H9 (cell line): ENCODE results near the gene DNALI1. TPM values are rescaled to one million over a fixed set of nuclear protein-coding genes. Genes with fewer than 3 reads are reported as not detected.

Source experiments
- DNase-seq: peaks from one replicate; pipeline ENCODE4 v3.0.0-alpha.2; 2017
- H2AFZ ChIP-seq: one replicate; pipeline ENCODE4 v1.6.1; 2013; ENCODE audit warnings: mild to moderate bottlenecking, low read length, control low read depth, moderate library complexity
- H2AK5ac ChIP-seq: 2 replicates; pipeline ENCODE4 v1.6.1; 2013; ENCODE audit warnings: low read length, control low read depth, mixed read lengths; ENCODE audit not compliant: insufficient read length
- H2BK120ac ChIP-seq: one replicate; pipeline ENCODE4 v1.6.1; 2013; ENCODE audit warnings: low read depth, mild to moderate bottlenecking, low read length, control low read depth, inconsistent platforms; ENCODE audit not compliant: poor library complexity, severe bottlenecking
- H2BK12ac ChIP-seq: 2 replicates; pipeline ENCODE4 v1.6.1; 2013; ENCODE audit warnings: low read length, control low read depth, mixed read lengths, low read depth; ENCODE audit not compliant: insufficient read length
- H2BK15ac ChIP-seq: 2 replicates; pipeline ENCODE4 v1.6.1; 2013; ENCODE audit warnings: low read depth, low read length, control low read depth
- H2BK20ac ChIP-seq: one replicate; pipeline ENCODE4 v1.6.1; 2013; ENCODE audit warnings: low read depth, mild to moderate bottlenecking, low read length, control low read depth, inconsistent platforms; ENCODE audit not compliant: poor library complexity, severe bottlenecking
- H2BK5ac ChIP-seq: 2 replicates; pipeline ENCODE4 v1.6.1; 2013; ENCODE audit warnings: low read length, control low read depth, mixed read lengths; ENCODE audit not compliant: insufficient read length
- H3K14ac ChIP-seq: 2 replicates; pipeline ENCODE4 v1.6.1; 2013; ENCODE audit warnings: low read length, control low read depth; ENCODE audit not compliant: insufficient read depth
- H3K18ac ChIP-seq: 2 replicates; pipeline ENCODE4 v1.6.1; 2013; ENCODE audit warnings: low read depth, mild to moderate bottlenecking, mixed read lengths, low read length, control low read depth; ENCODE audit not compliant: insufficient read length
- H3K23ac ChIP-seq: 2 replicates; pipeline ENCODE4 v1.6.1; 2013; ENCODE audit warnings: low read length, control low read depth, mixed read lengths, low read depth; ENCODE audit not compliant: insufficient read length
- H3K23me2 ChIP-seq: 2 replicates; pipeline ENCODE4 v1.6.1; 2013; ENCODE audit warnings: low read depth, mild to moderate bottlenecking, mixed read lengths, low read length, control low read depth; ENCODE audit not compliant: insufficient read length, poor library complexity, severe bottlenecking
- H3K27ac ChIP-seq: 2 replicates; pipeline ENCODE4 v1.5.1; 2013; ENCODE audit warnings: low read length, control low read depth, mixed read lengths, low read depth; ENCODE audit not compliant: insufficient read length
- H3K27me3 ChIP-seq: 2 replicates; pipeline ENCODE4 v1.6.1; 2013; ENCODE audit warnings: low read length, control low read depth, inconsistent platforms; ENCODE audit not compliant: insufficient read depth
- H3K4ac ChIP-seq: 2 replicates; pipeline ENCODE4 v1.6.1; 2013; ENCODE audit warnings: low read depth, mild to moderate bottlenecking, control low read depth, inconsistent platforms, low read length, moderate library complexity
- H3K4me1 ChIP-seq: 2 replicates; pipeline ENCODE4 v1.6.1; 2013; ENCODE audit warnings: low read length, control low read depth, inconsistent platforms; ENCODE audit not compliant: insufficient read depth
- H3K4me2 ChIP-seq: 2 replicates; pipeline ENCODE4 v1.6.1; 2013; ENCODE audit warnings: low read length, control low read depth, mixed read lengths; ENCODE audit not compliant: insufficient read length, insufficient read depth
- H3K56ac ChIP-seq: 2 replicates; pipeline ENCODE4 v1.6.1; 2013; ENCODE audit warnings: low read depth, mild to moderate bottlenecking, mixed read lengths, low read length, control low read depth; ENCODE audit not compliant: insufficient read length
- H3K79me1 ChIP-seq: 2 replicates; pipeline ENCODE4 v1.6.1; 2013; ENCODE audit warnings: low read depth, mild to moderate bottlenecking, moderate library complexity, low read length, control low read depth, inconsistent platforms; ENCODE audit not compliant: insufficient read depth, poor library complexity, severe bottlenecking
- H3K79me2 ChIP-seq: 2 replicates; pipeline ENCODE4 v1.6.1; 2013; ENCODE audit warnings: low read length, control low read depth, inconsistent platforms; ENCODE audit not compliant: insufficient read depth
- H3K9ac ChIP-seq: 2 replicates; pipeline ENCODE4 v1.6.1; 2013; ENCODE audit warnings: low read length, control low read depth, mixed read lengths; ENCODE audit not compliant: insufficient read length; ENCODE audit errors: extremely low read depth
- H3K9me3 ChIP-seq: one replicate; pipeline ENCODE4 v1.6.1; 2013; ENCODE audit warnings: low read depth, low read length, inconsistent platforms; ENCODE audit not compliant: control insufficient read depth
- H3T11ph ChIP-seq: one replicate; pipeline ENCODE4 v1.6.1; 2013; ENCODE audit warnings: mild to moderate bottlenecking, low read length, control low read depth, inconsistent platforms
- H4K20me1 ChIP-seq: one replicate; pipeline ENCODE4 v1.6.1; 2013; ENCODE audit not compliant: control insufficient read depth, insufficient read length, insufficient read depth
- H4K5ac ChIP-seq: 2 replicates; pipeline ENCODE4 v1.6.1; 2013; ENCODE audit warnings: low read depth, mild to moderate bottlenecking, mixed read lengths, low read length, control low read depth; ENCODE audit not compliant: insufficient read length
- H4K8ac ChIP-seq: replicated peaks from 2 replicates; pipeline ENCODE4 v1.6.1; 2013; ENCODE audit warnings: low read length, control low read depth, mixed read lengths, low read depth; ENCODE audit not compliant: insufficient read length
- H4K91ac ChIP-seq: 2 replicates; pipeline ENCODE4 v1.6.1; 2013; ENCODE audit warnings: low read depth, mild to moderate bottlenecking, moderate library complexity, mixed read lengths, low read length, control low read depth; ENCODE audit not compliant: insufficient read length
- H3K27ac Mint-ChIP-seq, 3 experiments: 2 replicates in 2 of 3; 3 replicates in 1 of 3; pipeline ENCODE4 v1.8.0; 2020 to 2021; ENCODE audit warnings: mixed read lengths in 3 of 3, mild to moderate bottlenecking in 1 of 3, moderate library complexity in 1 of 3
- H3K27me3 Mint-ChIP-seq: 2 replicates; pipeline ENCODE4 v1.8.0; 2021; ENCODE audit warnings: low read depth, mild to moderate bottlenecking, moderate library complexity, mixed read lengths
- H3K36me3 Mint-ChIP-seq, 3 experiments: 2 replicates in 2 of 3; 3 replicates in 1 of 3; pipeline ENCODE4 v1.8.0; 2020 to 2021; ENCODE audit warnings: low read depth in 3 of 3, mixed read lengths in 3 of 3; ENCODE audit not compliant: insufficient read depth in 1 of 3
- H3K4me1 Mint-ChIP-seq, 2 experiments: 2 replicates each; pipeline ENCODE4 v1.8.0; 2020; ENCODE audit warnings: mixed read lengths in 2 of 2
- H3K4me3 Mint-ChIP-seq, 2 experiments: 2 replicates in 1 of 2; 3 replicates in 1 of 2; pipeline ENCODE4 v1.8.0; 2020 to 2021; ENCODE audit warnings: mild to moderate bottlenecking in 2 of 2, mixed read lengths in 2 of 2, moderate library complexity in 1 of 2
- H3K9me3 Mint-ChIP-seq, 2 experiments: 2 replicates in 1 of 2; 3 replicates in 1 of 2; pipeline ENCODE4 v1.8.0; 2020; ENCODE audit warnings: mild to moderate bottlenecking in 2 of 2, mixed read lengths in 2 of 2, moderate library complexity in 1 of 2
- CTCF ChIP-seq: fragments of 200-600 bp; sonication (generic); conservative IDR thresholded peaks from 3 replicates; pipeline ENCODE4 v1.8.0; 2021; ENCODE audit warnings: antibody characterized with exemption, mild to moderate bottlenecking
- WGBS: extraction: QIAGEN DNeasy Blood & Tissue Kit; methylation state at CpG from one replicate; pipeline ENCODE4 v1.1.7; 2013; ENCODE audit warnings: missing lambda C conversion rate, low lambda C conversion rate, mixed read lengths; ENCODE audit not compliant: insufficient read length; ENCODE audit errors: extremely low coverage; 5-methylcytosine and 5-hydroxymethylcytosine counted together
- total RNA-seq: library from RNA; stranded (reverse); gene quantifications from 2 replicates; pipeline ENCODE4 v1.2.1, GENCODE V29; 2021

DNALI1 gene
- total RNA-seq, 1 experiment from 2014 or later = 18.0 TPM

GRCh38 chr1:37514350-37515184, 42.2 kb upstream of the DNALI1 start, which contains the start of gene MEAF6:
Gene MEAF6, minus strand, starts transcription at chr1:37514766. Its CDS starts 20 bp downstream, at chr1:37514746.
- H2BK120ac ChIP-seq = no peak within 1 kb of the TSS
- DNase-seq = peak; percentile 89
- no peaks in the 10 kb centered on the region for H3K4me1 ChIP-seq
- H3K79me1 ChIP-seq = no peaks in the 10 kb centered on the region
- Mint-ChIP-seq H3K4me1 (peaks cover 22 to 24% of the 10 kb centered on the region in 2 experiments), H3K9me3 (peaks cover 0 to 5% of the 10 kb centered on the region in 2 experiments; a peak in 2 of 5 replicates), H3K4me3 (peak within 1 kb of the TSS; percentile 90 to 97), H3K27ac (peak within 1 kb of the TSS; percentile 98 to 99 (median 98)), H3K27me3 (peaks cover 7% of the 10 kb centered on the region), H3K36me3 (peaks cover 7 to 23% (median 19%) of the 10 kb centered on the region in 3 experiments; a peak in 6 of 7 replicates)
- H3K27me3 ChIP-seq = no peaks in the 10 kb centered on the region
- H3K9me3 ChIP-seq = no peaks in the 10 kb centered on the region
- H3K23me2 ChIP-seq = peaks cover 7% of the 10 kb centered on the region
- no peaks in the 10 kb centered on the region for H3K79me2 ChIP-seq
- peak within 1 kb of the TSS; percentile 83 for H3K18ac ChIP-seq
- no peak within 1 kb of the TSS for H4K8ac ChIP-seq
- H3K56ac ChIP-seq = no peak within 1 kb of the TSS
- no peak within 1 kb of the TSS for H2AK5ac ChIP-seq
- no peak within 1 kb of the TSS for H3K23ac ChIP-seq
- peak within 1 kb of the TSS; percentile 34 for H2AFZ ChIP-seq
- peak within 1 kb of the TSS; percentile 62 for H3K27ac ChIP-seq
- peak within 1 kb of the TSS; percentile 90 for H3K14ac ChIP-seq
- no peak within 1 kb of the TSS for H4K5ac ChIP-seq
- H4K91ac ChIP-seq = no peak within 1 kb of the TSS
- no peak within 1 kb of the TSS; the same call in 1 of the 2 replicates for H3K4ac ChIP-seq
- H4K20me1 ChIP-seq = no peaks in the 10 kb centered on the region
- H2BK15ac ChIP-seq = no peak within 1 kb of the TSS
- H2BK12ac ChIP-seq = no peak within 1 kb of the TSS
- no peak within 1 kb of the TSS for H3T11ph ChIP-seq
- H2BK5ac ChIP-seq = no peak within 1 kb of the TSS
- H3K9ac ChIP-seq = peak within 1 kb of the TSS; percentile 76
- WGBS = no CpG with 5 or more reads among the region's 100 CpGs
- peak; percentile 86 for TF ChIP-seq CTCF
- no peak within 1 kb of the TSS for H2BK20ac ChIP-seq
- peak within 1 kb of the TSS; percentile 89 for H3K4me2 ChIP-seq
